Stimulated activated CD4-positive, alpha-beta T cell treated with anti-CD3 and anti-CD28 coated beads, Interleukin-1b, Interleukin-23, amount 100 ng/mL, for 1 hour (primary cell): ENCODE measurements around the gene SETD1A.

Source experiments
- DNase-seq, 2 donors: peaks; one replicate each; pipeline ENCODE4 v3.0.0-alpha.2; 2020; ENCODE audit warnings: low read depth in 2 of 2

SETD1A gene

GRCh38 chr16:31020536-31020935 lies 63.0 kb downstream of the SETD1A start:
- DNase-seq, result no peak

DNA sequence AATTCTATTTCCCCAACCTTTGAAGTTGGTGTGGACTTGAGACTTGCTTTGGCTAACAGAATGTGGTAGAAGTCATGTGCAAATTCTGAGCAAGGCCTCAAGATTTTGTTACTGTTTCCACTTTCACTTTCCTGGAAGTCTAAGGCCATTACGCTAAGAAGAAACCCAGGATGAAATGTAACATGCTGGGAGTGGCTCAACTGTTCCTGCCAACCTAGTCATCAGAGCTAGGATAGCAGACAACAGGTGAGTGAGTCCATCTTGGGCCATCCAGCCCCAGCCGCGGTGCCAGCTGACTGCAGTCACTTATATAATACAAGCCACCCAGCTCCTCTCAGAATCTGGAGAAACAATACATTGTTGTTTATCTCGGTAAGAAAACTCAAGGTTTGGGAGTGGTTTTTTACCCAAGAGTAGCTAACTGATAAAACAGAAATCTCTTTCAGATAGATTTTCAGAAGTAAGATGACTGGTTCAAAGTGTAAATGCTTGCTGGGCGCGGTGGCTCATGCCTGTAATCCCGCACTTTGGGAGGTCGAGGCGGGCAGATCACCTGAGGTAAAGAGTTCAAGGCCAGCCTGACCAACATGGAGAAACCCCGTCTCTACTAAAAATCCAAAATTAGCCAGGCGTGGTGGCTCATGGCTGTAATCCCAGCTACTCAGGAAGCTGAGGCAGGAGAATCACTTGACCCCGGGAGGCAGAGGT lies 65.1 kb downstream of the SETD1A start:
- DNase-seq, result no peak

DNA sequence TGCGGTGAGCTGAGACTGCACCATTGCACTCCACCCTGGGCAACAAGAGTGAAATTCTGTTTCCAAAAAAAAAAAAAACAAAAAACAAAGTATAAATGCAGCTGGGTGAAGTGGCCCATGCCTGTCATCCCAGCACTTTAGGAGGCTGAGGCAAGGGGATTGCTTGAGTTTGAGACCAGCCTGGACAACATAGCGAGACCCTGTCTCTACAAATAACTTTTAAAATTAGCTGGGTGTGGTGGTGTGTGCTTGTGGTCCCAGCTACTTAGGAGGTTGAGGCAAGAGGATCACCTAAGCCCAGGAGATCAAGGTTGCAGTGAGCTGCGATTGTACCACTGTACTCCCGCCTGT lies 65.7 kb downstream of the SETD1A start:
- no peak for DNase-seq

- no peak for DNase-seq
Measured at GRCh38 chr16:31023627-31024226, 66.2 kb downstream of the SETD1A start.

GRCh38 chr16:31025339-31025738 lies 67.8 kb downstream of the SETD1A start:
- no peak for DNase-seq

- no peak for DNase-seq
Measured at GRCh38 chr16:31029272-31029671, 71.7 kb downstream of the SETD1A start.

DNA sequence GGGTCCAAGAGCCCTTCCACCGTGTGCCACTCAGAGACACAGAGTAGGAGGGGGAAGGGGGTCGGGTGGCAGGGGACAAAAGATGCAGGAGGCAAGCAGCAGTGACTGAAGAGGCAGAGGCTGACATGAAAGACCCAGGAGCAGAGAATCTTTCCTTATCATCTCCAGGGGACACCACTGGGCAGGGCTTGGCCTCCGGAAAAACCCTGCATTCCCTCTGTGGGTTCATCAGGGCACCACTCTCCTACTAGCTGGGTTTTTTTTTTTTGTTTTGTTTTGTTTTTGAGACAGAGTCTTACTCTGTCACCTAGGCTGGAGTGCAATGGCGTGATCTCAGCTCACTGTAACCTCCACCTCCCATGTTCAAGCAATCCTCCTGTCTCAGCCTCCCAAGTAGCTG lies 73.7 kb downstream of the SETD1A start:
- no peak for DNase-seq

DNA sequence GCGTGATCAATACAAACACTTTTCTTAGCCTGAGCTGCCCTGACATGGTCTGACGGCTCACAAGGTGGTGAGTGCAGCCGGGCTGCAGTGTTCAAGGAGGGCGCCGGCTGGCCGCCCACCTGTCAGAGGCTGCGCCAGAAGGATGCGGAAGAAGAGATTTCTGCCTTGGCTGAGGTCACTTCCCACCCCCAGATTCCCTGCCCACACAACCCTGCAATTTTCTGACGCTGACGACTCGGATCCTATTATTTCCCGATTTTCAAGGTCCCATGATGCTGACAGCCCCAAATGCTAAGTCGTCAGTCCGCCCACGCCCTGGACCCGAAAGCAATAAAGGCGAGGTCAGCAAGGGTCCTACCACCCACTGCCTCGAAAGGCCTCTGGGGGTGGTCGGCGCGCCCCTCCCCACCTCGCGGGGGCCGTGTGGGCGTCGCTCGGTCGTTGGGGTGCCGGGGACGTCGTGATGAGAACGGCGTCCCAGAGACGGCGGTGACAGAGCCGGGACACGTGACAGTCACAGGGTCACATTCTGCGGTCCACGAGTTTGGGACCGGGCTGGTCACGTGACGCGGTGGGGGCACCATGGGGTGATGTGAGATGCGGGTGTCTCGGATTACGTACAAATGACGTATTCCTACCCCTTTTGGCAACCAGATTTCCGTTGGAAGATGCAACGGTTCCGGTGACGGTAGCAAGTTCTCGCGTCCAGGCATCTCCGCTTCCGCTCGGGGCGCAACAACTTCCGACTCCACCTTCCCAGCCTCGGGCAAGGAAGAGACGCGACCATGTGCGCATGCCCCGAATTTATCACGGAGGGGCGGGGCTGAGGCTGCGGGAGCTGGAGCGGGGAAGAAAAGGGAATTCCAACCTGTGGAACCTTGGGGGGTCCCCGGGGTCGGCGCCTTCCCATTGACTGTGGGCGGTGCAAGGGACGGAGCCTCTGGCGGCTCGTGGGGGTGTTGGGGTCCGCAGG lies 75.5 kb downstream of the SETD1A start, which contains the start of gene STX4:
Gene STX4 (plus strand): TSS at position 823 of the 973 bp plus-strand sequence. CDS start 248 bp downstream, outside the sequence.
- DNase-seq, result peak; percentile 92

- peak; percentile 52 to 71 for DNase-seq
Measured at GRCh38 chr16:31033709-31034492, 76.3 kb downstream of the SETD1A start.
